Measurements from ENCODE around the gene CD200.

GRCh38 chr3:112303764-112304325, 29.1 kb upstream of the CD200 start:
- TF ChIP-seq, protein P1, sequence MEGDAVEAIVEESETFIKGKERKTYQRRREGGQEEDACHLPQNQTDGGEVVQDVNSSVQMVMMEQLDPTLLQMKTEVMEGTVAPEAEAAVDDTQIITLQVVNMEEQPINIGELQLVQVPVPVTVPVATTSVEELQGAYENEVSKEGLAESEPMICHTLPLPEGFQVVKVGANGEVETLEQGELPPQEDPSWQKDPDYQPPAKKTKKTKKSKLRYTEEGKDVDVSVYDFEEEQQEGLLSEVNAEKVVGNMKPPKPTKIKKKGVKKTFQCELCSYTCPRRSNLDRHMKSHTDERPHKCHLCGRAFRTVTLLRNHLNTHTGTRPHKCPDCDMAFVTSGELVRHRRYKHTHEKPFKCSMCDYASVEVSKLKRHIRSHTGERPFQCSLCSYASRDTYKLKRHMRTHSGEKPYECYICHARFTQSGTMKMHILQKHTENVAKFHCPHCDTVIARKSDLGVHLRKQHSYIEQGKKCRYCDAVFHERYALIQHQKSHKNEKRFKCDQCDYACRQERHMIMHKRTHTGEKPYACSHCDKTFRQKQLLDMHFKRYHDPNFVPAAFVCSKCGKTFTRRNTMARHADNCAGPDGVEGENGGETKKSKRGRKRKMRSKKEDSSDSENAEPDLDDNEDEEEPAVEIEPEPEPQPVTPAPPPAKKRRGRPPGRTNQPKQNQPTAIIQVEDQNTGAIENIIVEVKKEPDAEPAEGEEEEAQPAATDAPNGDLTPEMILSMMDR (IDR thresholded peaks at IDR 0.05): no peak
- TF ChIP-seq POLR2A (IDR thresholded peaks at IDR 0.05): no peak
